ENCODE measurements around the gene BET1L. TPM values are rescaled to one million over a fixed set of nuclear protein-coding genes. Genes with fewer than 3 reads are reported as not detected.

Gene BET1L
- total RNA-seq, 1 experiment from 2014 or later = 56.8 TPM

- ChIA-PET POLR2A (no interaction called here), CTCF (interaction anchor here (1.0 kb wide), 1 partner anchor 26 kb away, joined by 3 read pairs; the partner anchor contains the start of genes BET1L and RIC8A)
- H3K27ac Mint-ChIP-seq (ENCODE audit: unreplicated experiment) = no peak overlapping the region
- no peak overlapping the region for H3K4me3 Mint-ChIP-seq (ENCODE audit: unreplicated experiment)
- BruUV-seq (replicated peaks) = no TSS peak
- intact Hi-C loops (cut with micrococcal nuclease; ENCODE audit: unreplicated experiment) = no loop called here
- no peaks in the 10 kb centered on the region for H3K4me1 Mint-ChIP-seq (ENCODE audit: low read depth, unreplicated experiment)
- Histone ChIP-seq H3K27me3 (replicated peaks; ENCODE audit: control insufficient read depth, insufficient read depth, low read length) (no peaks in the 10 kb centered on the region), H3K36me3 (ENCODE audit: control insufficient read depth, insufficient read depth, low read length) (no peaks in the 10 kb centered on the region), H3K4me1 (peaks cover 3% of the 10 kb centered on the region; the same call in 1 of the 2 replicates), H3K4me3 (ENCODE audit: low read depth, low read length) (no peak overlapping the region), H3K9me3 (no peaks in the 10 kb centered on the region)
- H3K27me3 Mint-ChIP-seq (ENCODE audit: insufficient read depth, unreplicated experiment) = no peaks in the 10 kb centered on the region
- H3K9me3 Mint-ChIP-seq (ENCODE audit: unreplicated experiment) = no peaks in the 10 kb centered on the region
- no peak for TF ChIP-seq CTCF (IDR thresholded peaks at IDR 0.05; ENCODE audit: insufficient read depth in 1 of 2, low read depth in 1 of 2, low read length in 1 of 2, severe bottlenecking in 1 of 2, unreplicated experiment in 1 of 2)
- no peak for DNase-seq
- peaks cover 10% of the 10 kb centered on the region for H3K36me3 Mint-ChIP-seq (ENCODE audit: insufficient read depth, unreplicated experiment)
These were observed 25.8 kb upstream of the BET1L start for GRCh38 chr11:232783-233565.

- BruUV-seq (replicated peaks) = no TSS peak
- H3K27ac Mint-ChIP-seq (ENCODE audit: unreplicated experiment) = no peak overlapping the region
- DNase-seq = no peak
- Histone ChIP-seq H3K36me3 (ENCODE audit: control insufficient read depth, insufficient read depth, low read length) (no peaks in the 10 kb centered on the region), H3K27me3 (replicated peaks; ENCODE audit: control insufficient read depth, insufficient read depth, low read length) (no peaks in the 10 kb centered on the region), H3K4me1 (no peaks in the 10 kb centered on the region), H3K9me3 (no peaks in the 10 kb centered on the region), H3K4me3 (ENCODE audit: low read depth, low read length) (no peak overlapping the region)
- H3K36me3 Mint-ChIP-seq (ENCODE audit: insufficient read depth, unreplicated experiment) = no peaks in the 10 kb centered on the region
- H3K9me3 Mint-ChIP-seq (ENCODE audit: unreplicated experiment) = no peaks in the 10 kb centered on the region
- no peaks in the 10 kb centered on the region for H3K4me1 Mint-ChIP-seq (ENCODE audit: low read depth, unreplicated experiment)
- POLR2A ChIA-PET = interaction anchor here (1.0 to 1.2 kb wide), 2 partner anchors 23 kb away, joined by 5 to 8 read pairs; partner anchors contain the start of genes BET1L and RIC8A
- no peak for TF ChIP-seq CTCF (IDR thresholded peaks at IDR 0.05; ENCODE audit: insufficient read depth in 1 of 2, low read depth in 1 of 2, low read length in 1 of 2, severe bottlenecking in 1 of 2, unreplicated experiment in 1 of 2)
- no peaks in the 10 kb centered on the region for H3K27me3 Mint-ChIP-seq (ENCODE audit: insufficient read depth, unreplicated experiment)
- intact Hi-C loops (cut with micrococcal nuclease; ENCODE audit: unreplicated experiment) = no loop called here
- CTCF ChIA-PET = no interaction called here
- H3K4me3 Mint-ChIP-seq (ENCODE audit: unreplicated experiment) = no peak overlapping the region
These were observed 23.2 kb upstream of the BET1L start for GRCh38 chr11:230431-230830.

GRCh38 chr11:227824-228379 lies 20.7 kb upstream of the BET1L start:
- peaks cover under 1% of the 10 kb centered on the region for H3K36me3 Mint-ChIP-seq (ENCODE audit: insufficient read depth, unreplicated experiment)
- CTCF ChIA-PET = no interaction called here
- BruUV-seq (replicated peaks) = no TSS peak

More at GRCh38 chr11:227824-228379, 20.7 kb upstream of the BET1L start:
- H3K9me3 Mint-ChIP-seq (ENCODE audit: unreplicated experiment) = no peaks in the 10 kb centered on the region
- H3K36me3 ChIP-seq (ENCODE audit: control insufficient read depth, insufficient read depth, low read length) = no peaks in the 10 kb centered on the region
- POLR2A ChIA-PET = no interaction called here
- no peak overlapping the region for H3K4me3 ChIP-seq (ENCODE audit: low read depth, low read length)
- no peak overlapping the region for H3K4me3 Mint-ChIP-seq (ENCODE audit: unreplicated experiment)
- no peaks in the 10 kb centered on the region for H3K27me3 Mint-ChIP-seq (ENCODE audit: insufficient read depth, unreplicated experiment)
- H3K27me3 ChIP-seq (replicated peaks; ENCODE audit: control insufficient read depth, insufficient read depth, low read length) = no peaks in the 10 kb centered on the region
- H3K27ac Mint-ChIP-seq (ENCODE audit: unreplicated experiment) = no peak overlapping the region
- no peak for TF ChIP-seq CTCF (IDR thresholded peaks at IDR 0.05; ENCODE audit: insufficient read depth in 1 of 2, low read depth in 1 of 2, low read length in 1 of 2, severe bottlenecking in 1 of 2, unreplicated experiment in 1 of 2)
- intact Hi-C loops (cut with micrococcal nuclease; ENCODE audit: unreplicated experiment) = no loop called here
- H3K9me3 ChIP-seq = no peaks in the 10 kb centered on the region
- no peaks in the 10 kb centered on the region for H3K4me1 Mint-ChIP-seq (ENCODE audit: low read depth, unreplicated experiment)
- no peak for DNase-seq
- no peaks in the 10 kb centered on the region for H3K4me1 ChIP-seq

All from Caco-2 (cell line).